IMR-90 (cell line): Measurements from ENCODE around the gene PDE6A. TPM values are rescaled to one million over a fixed set of nuclear protein-coding genes. Genes with fewer than 3 reads are reported as not detected.

Source experiments
- ATAC-seq: fragments of 200-7000 bp; cut with Tn5 transposase; 2 replicates; pipeline ENCODE4 v1.9.1; 2020; ENCODE audit warnings: low read depth, mild to moderate bottlenecking, moderate library complexity
- BruUV-seq: library from RNA; stranded (reverse); fragments of 400-500 nt; replicated peaks from 2 replicates; lab custom pipeline; 2021; lab: Mats Ljungman, UMichigan
- CTCF ChIA-PET: fragments of 300-600 bp; formaldehyde crosslinking; extraction: SDS; loops from one replicate; lab custom pipeline; 2021; ENCODE audit warnings: antibody characterized with exemption; lab: Yijun Ruan, JAX
- POLR2A ChIA-PET: fragments of 300-600 bp; sonication (Branson Sonifier 250); formaldehyde crosslinking; loops from one replicate; lab custom pipeline; 2022; ENCODE audit warnings: antibody characterized with exemption; ENCODE audit not compliant: unreplicated experiment; lab: Charles Lee
- DNase-seq: peaks from one replicate; pipeline ENCODE4 v3.0.0; 2013
- H2AFZ ChIP-seq: replicated peaks from 2 replicates; pipeline ENCODE3; 2013; ENCODE audit warnings: low read length, mild to moderate bottlenecking; ENCODE audit not compliant: poor library complexity
- H2AK5ac ChIP-seq: 2 replicates; pipeline ENCODE4 v1.6.1; 2013; ENCODE audit warnings: low read depth, low read length, inconsistent platforms
- H2AK9ac ChIP-seq: replicated peaks from 2 replicates; pipeline ENCODE3; 2013; ENCODE audit warnings: mild to moderate bottlenecking, low read depth, low read length, moderate library complexity; ENCODE audit not compliant: poor library complexity
- H2BK120ac ChIP-seq: 2 replicates; pipeline ENCODE4 v1.6.1; 2013; ENCODE audit warnings: low read depth, low read length, inconsistent platforms
- H2BK15ac ChIP-seq: 3 replicates; pipeline ENCODE4 v1.6.1; 2013; ENCODE audit warnings: low read depth, low read length, inconsistent platforms
- H2BK20ac ChIP-seq: 2 replicates; pipeline ENCODE4 v1.6.1; 2013; ENCODE audit warnings: low read depth, mild to moderate bottlenecking, inconsistent platforms, low read length, moderate library complexity
- H2BK5ac ChIP-seq: 2 replicates; pipeline ENCODE4 v1.6.1; 2013; ENCODE audit warnings: mild to moderate bottlenecking, low read depth, low read length, inconsistent platforms; ENCODE audit not compliant: poor library complexity, severe bottlenecking
- H3K14ac ChIP-seq: replicated peaks from 2 replicates; pipeline ENCODE4 v1.6.1; 2013; ENCODE audit warnings: low read depth, low read length, inconsistent platforms
- H3K18ac ChIP-seq: 2 replicates; pipeline ENCODE4 v1.6.1; 2013; ENCODE audit warnings: low read depth, low read length, control low read depth
- H3K23ac ChIP-seq: 2 replicates; pipeline ENCODE4 v1.6.1; 2013; ENCODE audit warnings: low read depth, low read length, inconsistent platforms
- H3K27ac ChIP-seq: 2 replicates; pipeline ENCODE4 v1.5.1; 2013; ENCODE audit warnings: mild to moderate bottlenecking, control low read depth, low read length; ENCODE audit not compliant: insufficient read depth
- H3K27me3 ChIP-seq: 2 replicates; pipeline ENCODE4 v1.6.1; 2013; ENCODE audit warnings: low read length; ENCODE audit not compliant: control insufficient read depth, insufficient read depth
- H3K36me3 ChIP-seq: 2 replicates; pipeline ENCODE4 v1.6.1; 2013; ENCODE audit warnings: low read length, mixed read lengths; ENCODE audit not compliant: control insufficient read depth, insufficient read depth
- H3K4ac ChIP-seq: 2 replicates; pipeline ENCODE4 v1.6.1; 2013; ENCODE audit warnings: low read depth, low read length, inconsistent platforms
- H3K4me1 ChIP-seq: 2 replicates; pipeline ENCODE4 v1.6.1; 2013; ENCODE audit warnings: low read length, mixed read lengths; ENCODE audit not compliant: control insufficient read depth, insufficient read depth
- H3K4me2 ChIP-seq: 2 replicates; pipeline ENCODE4 v1.6.1; 2013; ENCODE audit warnings: low read depth, mild to moderate bottlenecking, control low read depth, low read length, moderate library complexity
- H3K4me3 ChIP-seq: 2 replicates; pipeline ENCODE4 v1.5.1; 2013; ENCODE audit warnings: low read depth, mild to moderate bottlenecking, control low read depth, low read length, moderate library complexity; ENCODE audit not compliant: insufficient read depth
- H3K56ac ChIP-seq: 2 replicates; pipeline ENCODE4 v1.6.1; 2013; ENCODE audit warnings: low read length, inconsistent platforms; ENCODE audit not compliant: insufficient read depth; ENCODE audit errors: extremely low read depth
- H3K79me1 ChIP-seq, 2 experiments: 2 replicates each; pipeline ENCODE4 v1.6.1; 2013; ENCODE audit warnings: low read length in 2 of 2, inconsistent platforms in 1 of 2, low read depth in 1 of 2
- H3K9ac ChIP-seq: 2 replicates; pipeline ENCODE4 v1.6.1; 2013; ENCODE audit warnings: low read depth, low read length, control low read depth
- H3K9me1 ChIP-seq: 2 replicates; pipeline ENCODE4 v1.6.1; 2013; ENCODE audit warnings: low read length, inconsistent platforms; ENCODE audit not compliant: insufficient read depth
- H3K9me3 ChIP-seq: 2 replicates; pipeline ENCODE4 v1.6.1; 2013; ENCODE audit warnings: low read length; ENCODE audit not compliant: control insufficient read depth, insufficient read depth
- H4K20me1 ChIP-seq: 2 replicates; pipeline ENCODE4 v1.6.1; 2013; ENCODE audit warnings: low read length, inconsistent platforms; ENCODE audit not compliant: insufficient read depth
- H4K5ac ChIP-seq: 2 replicates; pipeline ENCODE4 v1.6.1; 2013; ENCODE audit warnings: mild to moderate bottlenecking, low read depth, low read length, control low read depth
- H4K8ac ChIP-seq, 2 experiments: 2 replicates each; pipeline ENCODE4 v1.6.1; 2013; ENCODE audit warnings: low read depth in 2 of 2, low read length in 2 of 2, control low read depth in 1 of 2, inconsistent platforms in 1 of 2
- H4K91ac ChIP-seq: 2 replicates; pipeline ENCODE4 v1.6.1; 2013; ENCODE audit warnings: low read depth, low read length, inconsistent platforms; ENCODE audit not compliant: insufficient read depth
- BHLHE40 ChIP-seq: fragments of 150-350 bp; IDR thresholded peaks from 2 replicates; pipeline ENCODE4 v1.6.1; 2016; ENCODE audit warnings: mild to moderate bottlenecking, low read depth, low read length
- CEBPB ChIP-seq: IDR thresholded peaks from 2 replicates; pipeline ENCODE4 v1.6.1; 2012; ENCODE audit warnings: low read depth, low read length, improper control_type of control experiment
- CHD1 ChIP-seq: IDR thresholded peaks from 2 replicates; pipeline ENCODE4 v1.6.1; 2012; ENCODE audit warnings: low read depth, low read length, improper control_type of control experiment
- ELK1 ChIP-seq: fragments of 150-350 bp; IDR thresholded peaks from 2 replicates; pipeline ENCODE4 v1.6.1; 2016; ENCODE audit warnings: low read depth, mild to moderate bottlenecking, low read length, moderate library complexity, borderline replicate concordance
- FOS ChIP-seq: fragments of 150-350 bp; IDR thresholded peaks from 2 replicates; pipeline ENCODE4 v1.6.1; 2016; ENCODE audit warnings: low read depth, low read length
- MAFK ChIP-seq: IDR thresholded peaks from 2 replicates; pipeline ENCODE4 v1.6.1; 2012; ENCODE audit warnings: low read depth, low read length, improper control_type of control experiment
- MAZ ChIP-seq: IDR thresholded peaks from 2 replicates; pipeline ENCODE4 v1.6.1; 2012; ENCODE audit warnings: low read depth, mild to moderate bottlenecking, low read length, improper control_type of control experiment, moderate library complexity, borderline replicate concordance
- MXI1 ChIP-seq: IDR thresholded peaks from 2 replicates; pipeline ENCODE4 v1.6.1; 2012; ENCODE audit warnings: low read depth, mild to moderate bottlenecking, low read length, moderate library complexity, borderline replicate concordance
- NFE2L2 ChIP-seq: fragments of 150-350 bp; IDR thresholded peaks from 2 replicates; pipeline ENCODE4 v1.6.1; 2016; ENCODE audit warnings: low read depth, mild to moderate bottlenecking, low read length
- POLR2A ChIP-seq: IDR thresholded peaks from 2 replicates; pipeline ENCODE4 v1.6.1; 2012; ENCODE audit warnings: mild to moderate bottlenecking, low read depth, low read length
- RAD21 ChIP-seq: IDR thresholded peaks from 2 replicates; pipeline ENCODE4 v1.6.1; 2012; ENCODE audit warnings: low read length, improper control_type of control experiment
- RFX5 ChIP-seq: IDR thresholded peaks from 2 replicates; pipeline ENCODE4 v1.8.0; 2012; ENCODE audit warnings: low read depth, mild to moderate bottlenecking, low read length, moderate library complexity
- SMC3 ChIP-seq: fragments of 150-350 bp; IDR thresholded peaks from 2 replicates; pipeline ENCODE4 v1.6.1; 2016; ENCODE audit warnings: low read depth, mild to moderate bottlenecking, antibody characterized with exemption, low read length, moderate library complexity
- USF2 ChIP-seq: fragments of 150-350 bp; IDR thresholded peaks from 2 replicates; pipeline ENCODE4 v1.6.1; 2017; ENCODE audit warnings: mild to moderate bottlenecking, antibody characterized with exemption, low read length, low read depth
- WGBS, 2 experiments: methylation state at CpG; one replicate each; pipeline versions ENCODE4 v1.1.5 to v1.1.7; 2013; ENCODE audit warnings: missing lambda C conversion rate in 2 of 2; ENCODE audit not compliant: insufficient read length in 1 of 2; ENCODE audit errors: extremely low coverage in 2 of 2; 5-methylcytosine and 5-hydroxymethylcytosine counted together
- dilution Hi-C: fragments of 300-500 bp; cut with HindIII; formaldehyde crosslinking; loops from one replicate; pipeline ENCODE4 v1.14.3; 2018; ENCODE audit warnings: low sequenced_read_pairs; ENCODE audit not compliant: unreplicated experiment
- in situ Hi-C: fragments of 300-500 bp; cut with MboI; formaldehyde crosslinking; loops from 3 replicates; pipeline ENCODE4 v1.14.3; 2019; ENCODE audit warnings: low sequenced_read_pairs, inconsistent platforms, mixed read lengths
- intact Hi-C: fragments of 100-400 bp; cut with micrococcal nuclease; formaldehyde crosslinking; loops from 2 replicates; pipeline ENCODE4 v1.10.0; 2022
- polyA plus RNA-seq, 3 experiments: library from polyadenylated mRNA; depleted of rRNA; stranded (reverse); fragments of >200 nt; gene quantifications; 2 replicates each; pipeline ENCODE4 v1.2.3, GENCODE V29; 2012; ENCODE audit warnings: low replicate concordance in 1 of 3
- total RNA-seq: library from RNA; depleted of rRNA; stranded (reverse); fragments of >200 nt; gene quantifications from 2 replicates; pipeline ENCODE4 v1.2.3, GENCODE V29; 2012

PDE6A gene
- total and polyA plus RNA-seq, 2 of the 4 experiments (the other 2 are of a cell fraction), result not detected

GRCh38 chr5:149916334-149917072, 28.1 kb downstream of the PDE6A start:
- Histone ChIP-seq H3K14ac (no peak overlapping the region), H3K27ac (no peak overlapping the region), H3K4me3 (no peak overlapping the region), H4K20me1 (no peaks in the 10 kb centered on the region), H3K27me3 (peaks cover 11% of the 10 kb centered on the region), H3K9me3 (no peaks in the 10 kb centered on the region), H3K9ac (no peak overlapping the region), H2BK15ac (no peak overlapping the region), H3K36me3 (no peaks in the 10 kb centered on the region), H2AFZ (no peak overlapping the region), H3K4me2 (no peak overlapping the region), H4K5ac (no peak overlapping the region), H2AK5ac (0 out of 2 replicates have a peak overlapping the region, but pooled peaks have one; percentile 16), H3K79me1 (no peaks in the 10 kb centered on the region), H3K23ac (no peak overlapping the region), H3K18ac (no peak overlapping the region), H2AK9ac (no peak overlapping the region), H3K4ac (no peak overlapping the region), H2BK5ac (no peak overlapping the region), H3K4me1 (no peaks in the 10 kb centered on the region), H2BK120ac (no peak overlapping the region), H3K9me1 (0 out of 2 replicates have a peak, but pooled peaks cover 3% of the 10 kb centered on the region), H4K8ac (no peak overlapping the region), H4K91ac (no peak overlapping the region), H2BK20ac (no peak overlapping the region), H3K56ac (no peak overlapping the region)
- ATAC-seq (no peak), DNase-seq (no peak)
- ChIA-PET POLR2A (no interaction called here), CTCF (no interaction called here)
- TF ChIP-seq CHD1, result no peak
- no peak for TF ChIP-seq MAZ
- no peak for TF ChIP-seq MAFK
- no peak for TF ChIP-seq RAD21
- no peak for TF ChIP-seq MXI1
- no peak for TF ChIP-seq NFE2L2
- TF ChIP-seq POLR2A, result no peak
- no peak for TF ChIP-seq USF2
- no peak for TF ChIP-seq BHLHE40
- TF ChIP-seq FOS, result no peak
- TF ChIP-seq CEBPB, result no peak
- TF ChIP-seq ELK1, result no peak
- TF ChIP-seq RFX5, result no peak
- TF ChIP-seq SMC3, result no peak
- BruUV-seq, result no TSS peak
- intact Hi-C loops, result no loop called here
- WGBS, 2 experiments, result 85% methylated on average over 3 of the region's 7 CpGs; no CpG with 5 or more reads in 1 of the 2 experiments
- dilution Hi-C loops, result no loop called here
- in situ Hi-C loops, result no loop called here
